Smooth muscle cell of bladder (primary cell): ENCODE measurements around the gene CD300C. TPM values are rescaled to one million over a fixed set of nuclear protein-coding genes. Genes with fewer than 3 reads are reported as not detected.

Source experiments
- total RNA-seq: library from RNA; depleted of rRNA; stranded (reverse); fragments of >200 nt; gene quantifications from 2 replicates; pipeline ENCODE4 v1.2.3, GENCODE V29; 2014

The CD300C gene
- not detected in 2 replicates for total RNA-seq

GRCh38 chr17:74545843-74546230 lies at the start of gene CD300C:
Gene CD300C, minus strand, starts transcription at chr17:74546115. Its CDS starts 333 bp downstream, at chr17:74545782.

DNA sequence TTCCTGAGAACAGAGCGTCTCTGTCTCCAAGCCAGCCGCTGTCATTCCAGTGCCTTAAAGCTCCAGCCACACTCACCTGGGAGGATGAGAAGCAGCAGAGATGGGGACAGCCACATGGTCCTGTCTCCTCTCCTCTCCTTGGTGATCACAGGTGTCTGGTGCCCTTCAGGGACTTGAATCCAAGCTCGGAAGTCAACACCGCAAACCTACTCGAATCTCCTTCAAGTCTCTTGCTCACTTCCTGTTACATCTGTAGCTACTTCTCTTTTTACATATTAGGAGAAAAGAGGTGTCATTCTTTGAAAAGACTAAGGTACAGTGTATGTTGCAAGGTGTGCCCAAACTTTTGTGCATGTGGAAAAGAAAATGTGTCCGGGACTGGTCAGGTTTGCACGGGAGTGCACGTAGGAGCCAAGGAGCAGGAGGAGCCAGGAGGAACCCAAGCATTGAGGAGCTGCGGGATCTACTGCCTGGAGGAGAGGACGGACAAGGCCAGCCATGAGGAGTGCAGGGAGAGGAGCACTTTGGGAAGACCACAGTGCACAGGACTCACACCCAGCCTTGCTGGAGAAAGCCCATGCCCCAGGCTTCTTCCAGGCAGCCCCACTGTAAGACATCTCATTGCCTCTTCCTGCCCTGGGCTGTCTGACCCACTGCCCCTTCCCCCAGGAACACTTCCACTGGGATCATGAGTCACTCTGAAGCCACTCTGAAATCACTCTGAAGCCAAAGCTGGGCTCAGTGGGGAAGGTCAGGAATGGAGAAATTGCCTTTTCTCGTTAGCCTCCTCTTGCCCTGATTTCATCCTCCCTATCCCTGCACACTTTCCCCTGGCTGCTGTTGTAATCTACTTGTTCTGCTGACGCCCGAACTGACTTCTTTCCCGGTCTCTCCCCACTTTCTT lies 46.4 kb upstream of the CD300C start, which contains the start of gene CD300LD:
TSS of gene CD300LD (minus strand) at position 197 of the 904 bp plus-strand sequence. CDS start at position 116, 81 bp downstream.

DNA sequence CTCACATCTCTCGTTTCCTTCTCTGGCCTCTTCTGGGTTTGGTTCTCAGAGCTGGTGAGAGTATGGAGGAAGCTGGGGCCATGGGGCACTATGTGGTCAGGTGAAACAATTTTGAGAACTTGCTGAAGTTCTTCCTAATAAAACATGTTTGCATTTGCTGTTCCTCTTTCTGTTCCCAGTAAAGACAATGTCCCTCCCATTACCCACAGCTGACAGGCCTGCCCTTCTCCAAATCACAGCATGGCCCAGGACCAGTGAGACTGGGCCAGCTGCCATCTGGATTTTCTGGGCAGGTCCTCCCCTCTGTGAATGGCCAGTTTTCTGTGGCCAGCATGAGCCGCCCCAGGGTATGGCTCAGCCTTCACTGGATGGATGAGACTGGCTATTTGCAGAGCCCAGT lies 21.5 kb upstream of the CD300C start, which contains the start of gene CD300H:
TSS of gene CD300H (minus strand) at position 113 of the 400 bp plus-strand sequence.

DNA sequence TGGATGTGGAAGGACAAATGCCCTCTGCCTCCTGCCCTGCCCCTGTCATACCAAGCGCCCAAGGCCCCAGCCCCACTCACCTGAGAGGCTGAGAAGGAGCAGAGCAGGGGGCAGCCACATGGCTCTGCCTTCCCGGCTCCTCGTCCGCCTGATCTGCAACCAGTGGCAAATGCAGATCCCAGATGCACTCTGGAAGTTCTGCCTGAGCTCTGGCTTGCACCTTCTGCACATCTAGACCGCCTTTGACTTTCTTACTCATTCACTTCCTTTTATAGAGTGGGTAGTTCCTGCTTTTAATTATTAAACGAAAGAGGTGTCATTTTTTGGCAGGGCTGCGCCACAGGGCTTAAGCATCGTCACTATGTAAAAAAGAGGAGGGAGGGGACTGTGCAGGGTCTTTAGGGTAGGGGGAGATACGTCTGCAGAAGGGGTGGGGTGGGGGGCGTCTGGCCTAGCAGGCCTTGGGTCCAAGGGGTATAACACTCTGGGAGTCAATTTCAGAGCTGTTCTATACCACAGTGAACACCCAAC lies 14.6 kb downstream of the CD300C start, which contains the start of gene CD300LB:
TSS of gene CD300LB (minus strand) at position 245 of the 531 bp plus-strand sequence. CDS start at position 120, 125 bp downstream.

Other genes starting within 250 kb of the CD300C start
- gene KIF19, start 219.9 kb downstream of the CD300C start, total RNA-seq: under 0.01 and 0.09 TPM in 2 replicates
- gene BTBD17, start 184.2 kb downstream of the CD300C start, total RNA-seq: not detected in 2 replicates
- gene GPR142, start 178.6 kb downstream of the CD300C start, total RNA-seq: not detected in 2 replicates
- 10.7 and 10.9 TPM in 2 replicates for gene GPRC5C, start 114.0 kb downstream of the CD300C start, total RNA-seq
- not detected in 2 replicates for gene CD300A, start 79.5 kb downstream of the CD300C start, total RNA-seq
- not detected in 2 replicates for gene CD300LB, start 14.6 kb downstream of the CD300C start, total RNA-seq
- gene CD300H, start 21.4 kb upstream of the CD300C start, total RNA-seq: not detected in 2 replicates
- not detected in 2 replicates for gene CD300LD, start 46.2 kb upstream of the CD300C start, total RNA-seq
- gene CD300E, start 77.6 kb upstream of the CD300C start, total RNA-seq: not detected in 2 replicates
- not detected in 2 replicates for gene CD300LF, start 166.8 kb upstream of the CD300C start, total RNA-seq
- 0.09 and 0.43 TPM in 2 replicates for gene RAB37, start 191.1 kb upstream of the CD300C start, total RNA-seq
- gene NHERF1, start 202.5 kb upstream of the CD300C start, total RNA-seq: 4.3 and 5.4 TPM in 2 replicates
- 34.6 and 44.1 TPM in 2 replicates for gene NAT9, start 230.2 kb upstream of the CD300C start, total RNA-seq